Sigmoid colon (tissue), 7 donors: ENCODE results near the gene GCNT1. TPM values are rescaled to one million over a fixed set of nuclear protein-coding genes. Genes with fewer than 3 reads are reported as not detected.

Source experiments
- DNase-seq: peaks from one replicate; pipeline ENCODE4 v3.0.0-alpha.2; 2019
- H3K27ac ChIP-seq, 4 donors: fragments of 200-600 bp; sonication (generic); one replicate each; pipeline ENCODE4 v1.5.1; 2016 to 2019; ENCODE audit warnings: mild to moderate bottlenecking in 1 of 4
- H3K27me3 ChIP-seq, 3 donors: fragments of 200-600 bp; sonication (generic); one replicate each; pipeline ENCODE4 v1.5.1; 2019; ENCODE audit warnings: mild to moderate bottlenecking in 1 of 3
- H3K36me3 ChIP-seq, 4 donors: fragments of 200-600 bp; sonication (generic); one replicate each; pipeline ENCODE4 v1.5.1; 2016 to 2019
- H3K4me1 ChIP-seq, 4 donors: fragments of 200-600 bp; sonication (generic); one replicate each; pipeline ENCODE4 v1.5.1; 2017 to 2019
- H3K4me3 ChIP-seq, 4 donors: fragments of 200-600 bp; sonication (generic); one replicate each; pipeline ENCODE4 v1.5.1; 2017 to 2019; ENCODE audit warnings: mild to moderate bottlenecking in 2 of 4, moderate library complexity in 1 of 4
- H3K9me3 ChIP-seq, 4 donors: fragments of 200-600 bp in 3 of 4; sonication (generic) in 3 of 4; one replicate each; pipeline versions ENCODE4 v1.5.1 to v1.6.1; 2013 to 2019
- EP300 ChIP-seq, 4 donors: sonication (generic); formaldehyde crosslinking; IDR thresholded peaks; one replicate each; pipeline ENCODE4 v1.6.1; 2017; ENCODE audit warnings: antibody characterized with exemption in 4 of 4
- POLR2A ChIP-seq, 2 donors: fragments of 450-650 bp; IDR thresholded peaks; one replicate each; pipeline ENCODE4 v1.6.1; 2016; ENCODE audit warnings: antibody characterized with exemption in 2 of 2, mild to moderate bottlenecking in 2 of 2, moderate library complexity in 2 of 2
- POLR2AphosphoS5 ChIP-seq, 4 donors: sonication (generic); formaldehyde crosslinking; IDR thresholded peaks; one replicate each; pipeline ENCODE4 v1.6.1; 2017; ENCODE audit warnings: antibody characterized with exemption in 4 of 4
- WGBS, 2 donors: extraction: QIAGEN DNeasy Blood & Tissue Kit; methylation state at CpG; one replicate each; pipeline ENCODE4 v1.1.7; 2013; 5-methylcytosine and 5-hydroxymethylcytosine counted together
- intact Hi-C: fragments of 100-400 bp; cut with DNase I; formaldehyde crosslinking; loops from one replicate; pipeline ENCODE4 v1.15.1; 2023
- polyA plus RNA-seq, 3 donors: library from polyadenylated mRNA; stranded (reverse); fragments of 200-250 nt; gene quantifications; one replicate each; pipeline ENCODE4 v1.2.3, GENCODE V29; 2013
- total RNA-seq, 4 donors: library from RNA; depleted of rRNA; stranded (reverse); fragments of >200 nt; gene quantifications; one replicate each; pipeline ENCODE4 v1.1.0, GENCODE V29; 2016
- TF ChIP-seq, protein P1 (sequence below), 4 experiments: fragments of 450-650 bp in 3 of 4; fragments of 200-600 bp in 1 of 4; IDR thresholded peaks; one replicate each; pipeline ENCODE4 v1.5.1; 2016 to 2019; ENCODE audit warnings: antibody characterized with exemption in 4 of 4, mild to moderate bottlenecking in 3 of 4, moderate library complexity in 2 of 4
- donor health status: healthy with polysubstance abuse.
- donor health status: Bipolar disorder and iron deficiency.
- donor health status: healthy.

Gene GCNT1
- total and polyA plus RNA-seq, 7 donors, result 2.1 to 10.0 (median 5.8) TPM

- H3K4me3 ChIP-seq, result no peak overlapping the region
- H3K9me3 ChIP-seq, result no peaks in the 10 kb centered on the region
- no peak overlapping the region for H3K27ac ChIP-seq
- TF ChIP-seq POLR2A (IDR thresholded peaks at IDR 0.05), result no peak
- TF ChIP-seq, protein P1, sequence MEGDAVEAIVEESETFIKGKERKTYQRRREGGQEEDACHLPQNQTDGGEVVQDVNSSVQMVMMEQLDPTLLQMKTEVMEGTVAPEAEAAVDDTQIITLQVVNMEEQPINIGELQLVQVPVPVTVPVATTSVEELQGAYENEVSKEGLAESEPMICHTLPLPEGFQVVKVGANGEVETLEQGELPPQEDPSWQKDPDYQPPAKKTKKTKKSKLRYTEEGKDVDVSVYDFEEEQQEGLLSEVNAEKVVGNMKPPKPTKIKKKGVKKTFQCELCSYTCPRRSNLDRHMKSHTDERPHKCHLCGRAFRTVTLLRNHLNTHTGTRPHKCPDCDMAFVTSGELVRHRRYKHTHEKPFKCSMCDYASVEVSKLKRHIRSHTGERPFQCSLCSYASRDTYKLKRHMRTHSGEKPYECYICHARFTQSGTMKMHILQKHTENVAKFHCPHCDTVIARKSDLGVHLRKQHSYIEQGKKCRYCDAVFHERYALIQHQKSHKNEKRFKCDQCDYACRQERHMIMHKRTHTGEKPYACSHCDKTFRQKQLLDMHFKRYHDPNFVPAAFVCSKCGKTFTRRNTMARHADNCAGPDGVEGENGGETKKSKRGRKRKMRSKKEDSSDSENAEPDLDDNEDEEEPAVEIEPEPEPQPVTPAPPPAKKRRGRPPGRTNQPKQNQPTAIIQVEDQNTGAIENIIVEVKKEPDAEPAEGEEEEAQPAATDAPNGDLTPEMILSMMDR (IDR thresholded peaks at IDR 0.05), result no peak
- no peak for TF ChIP-seq POLR2AphosphoS5 (IDR thresholded peaks at IDR 0.05)
- TF ChIP-seq EP300 (IDR thresholded peaks at IDR 0.05), result no peak
- intact Hi-C loops, result no loop called here
- peaks cover 0 to 4% (median 0%) of the 10 kb centered on the region in 4 donors for H3K36me3 ChIP-seq
- H3K27me3 ChIP-seq, result no peaks in the 10 kb centered on the region
- no peaks in the 10 kb centered on the region for H3K4me1 ChIP-seq
- 89% methylated on average over 6 of the region's 6 CpGs for WGBS, 2 donors
- no peak for DNase-seq
These were observed 43.8 kb downstream of the GCNT1 start for GRCh38 chr9:76502746-76503145.

GRCh38 chr9:76510041-76510440 lies 51.1 kb downstream of the GCNT1 start:
- no peak overlapping the region for H3K4me3 ChIP-seq
- TF ChIP-seq POLR2AphosphoS5 (IDR thresholded peaks at IDR 0.05) (no peak), POLR2A (IDR thresholded peaks at IDR 0.05) (no peak), EP300 (IDR thresholded peaks at IDR 0.05) (no peak)
- TF ChIP-seq, protein P1 (IDR thresholded peaks at IDR 0.05), result no peak
- no peaks in the 10 kb centered on the region for H3K9me3 ChIP-seq
- H3K36me3 ChIP-seq, result no peaks in the 10 kb centered on the region
- intact Hi-C loops, result no loop called here
- H3K27me3 ChIP-seq, result no peaks in the 10 kb centered on the region
- no peaks in the 10 kb centered on the region for H3K4me1 ChIP-seq
- WGBS, 2 donors, result 91 to 95% methylated on average over 1 of the region's 1 CpG
- no peak for DNase-seq
- H3K27ac ChIP-seq, result no peak overlapping the region

DNA sequence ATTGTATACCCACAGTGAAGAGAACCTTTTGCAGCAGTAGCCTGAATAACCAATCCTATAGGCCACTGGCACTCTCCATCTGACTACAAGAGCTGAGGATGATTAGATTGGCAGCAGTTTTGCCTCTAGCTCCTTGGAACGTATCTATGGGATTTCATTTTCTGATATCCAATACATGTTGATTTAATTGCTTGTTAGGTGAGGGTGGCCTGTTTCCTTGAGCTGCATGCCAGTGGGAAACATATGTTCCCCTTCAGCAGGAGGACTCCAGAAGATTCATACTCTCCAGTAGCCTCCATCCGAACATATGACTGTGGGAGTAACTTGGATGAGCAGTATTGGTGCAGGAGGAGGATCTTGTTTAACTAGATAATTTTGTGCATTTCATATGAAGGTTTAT lies 51.5 kb downstream of the GCNT1 start:
- intact Hi-C loops, result no loop called here
- Histone ChIP-seq H3K36me3 (no peaks in the 10 kb centered on the region), H3K9me3 (no peaks in the 10 kb centered on the region), H3K4me3 (no peak overlapping the region), H3K4me1 (no peaks in the 10 kb centered on the region), H3K27ac (no peak overlapping the region), H3K27me3 (no peaks in the 10 kb centered on the region)
- no peak for DNase-seq
- no peak for TF ChIP-seq POLR2AphosphoS5 (IDR thresholded peaks at IDR 0.05)
- no peak for TF ChIP-seq POLR2A (IDR thresholded peaks at IDR 0.05)
- TF ChIP-seq, protein P1 (IDR thresholded peaks at IDR 0.05), result no peak
- WGBS, 2 donors, result 90 to 96% methylated on average over 2 of the region's 2 CpGs

- Histone ChIP-seq H3K4me1 (no peaks in the 10 kb centered on the region), H3K36me3 (no peaks in the 10 kb centered on the region), H3K27me3 (no peaks in the 10 kb centered on the region), H3K4me3 (no peak overlapping the region), H3K9me3 (no peaks in the 10 kb centered on the region), H3K27ac (no peak overlapping the region)
- no peak for DNase-seq
- intact Hi-C loops, result no loop called here
- 80 to 88% methylated on average over 1 of the region's 1 CpG for WGBS, 2 donors
- TF ChIP-seq, protein P1 (IDR thresholded peaks at IDR 0.05), result no peak
- no peak for TF ChIP-seq EP300 (IDR thresholded peaks at IDR 0.05)
- no peak for TF ChIP-seq POLR2A (IDR thresholded peaks at IDR 0.05)
- no peak for TF ChIP-seq POLR2AphosphoS5 (IDR thresholded peaks at IDR 0.05)
These were observed 53.8 kb downstream of the GCNT1 start for GRCh38 chr9:76512826-76513225.

DNA sequence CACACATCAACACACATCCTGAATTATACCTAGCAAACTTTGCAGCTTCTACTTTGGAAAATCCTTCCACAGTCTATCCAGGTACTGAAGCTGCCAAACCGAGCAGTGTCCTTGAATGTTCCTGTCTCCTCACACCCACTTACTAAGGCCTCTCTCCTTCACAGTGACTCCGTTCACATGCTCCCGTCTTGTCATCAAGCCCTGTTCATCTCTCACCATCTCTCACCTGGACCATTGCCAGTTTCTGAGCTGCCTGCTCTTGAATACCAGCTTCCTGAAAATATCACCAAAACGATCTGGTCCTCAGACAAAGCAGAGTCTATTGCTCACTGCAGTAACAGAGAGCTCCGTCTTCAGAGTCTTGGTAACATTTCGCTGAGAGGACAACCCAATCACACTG lies 57.4 kb downstream of the GCNT1 start:
- TF ChIP-seq POLR2AphosphoS5 (IDR thresholded peaks at IDR 0.05) (no peak), EP300 (IDR thresholded peaks at IDR 0.05) (no peak), POLR2A (IDR thresholded peaks at IDR 0.05) (no peak)
- TF ChIP-seq, protein P1 (IDR thresholded peaks at IDR 0.05), result no peak
- no peaks in the 10 kb centered on the region for H3K9me3 ChIP-seq
- H3K27me3 ChIP-seq, result no peaks in the 10 kb centered on the region
- WGBS, 2 donors, result 58 to 74% methylated on average over 6 of the region's 6 CpGs
- H3K36me3 ChIP-seq, result no peaks in the 10 kb centered on the region
- H3K4me3 ChIP-seq, result no peak overlapping the region
- H3K4me1 ChIP-seq, result no peaks in the 10 kb centered on the region
- intact Hi-C loops, result no loop called here
- no peak overlapping the region for H3K27ac ChIP-seq
- no peak for DNase-seq
